Upper lobe of left lung (tissue), 6 donors: ENCODE results near the gene TYW1. TPM values are rescaled to one million over a fixed set of nuclear protein-coding genes. Genes with fewer than 3 reads are reported as not detected.
"Not testable (repeated sequence)": the region's sequence is repeated elsewhere in the genome, so short reads cannot be mapped to it uniquely, and the experiment has no call there.

Source experiments
- ATAC-seq, 2 donors: fragments of 200-7000 bp; cut with Tn5 transposase; one replicate each; pipeline ENCODE4 v1.9.1; 2022; ENCODE audit warnings: mild to moderate bottlenecking in 2 of 2, moderate library complexity in 2 of 2; ENCODE audit not compliant: low FRiP score in 2 of 2
- DNase-seq, 2 donors: peaks; one replicate each; pipeline ENCODE4 v3.0.0-alpha.2; 2019 to 2020
- H3K27ac ChIP-seq, 4 donors: fragments of 200-600 bp; sonication (generic); one replicate each; pipeline ENCODE4 v1.5.1; 2016 to 2019
- H3K27me3 ChIP-seq, 4 donors: fragments of 200-600 bp; sonication (generic); one replicate each; pipeline ENCODE4 v1.5.1; 2017 to 2019
- H3K36me3 ChIP-seq, 4 donors: fragments of 200-600 bp; sonication (generic); one replicate each; pipeline ENCODE4 v1.5.1; 2016 to 2019
- H3K4me1 ChIP-seq, 4 donors: fragments of 200-600 bp; sonication (generic); one replicate each; pipeline ENCODE4 v1.5.1; 2018 to 2019
- H3K4me3 ChIP-seq, 4 donors: fragments of 200-600 bp; sonication (generic); one replicate each; pipeline ENCODE4 v1.5.1; 2017 to 2019; ENCODE audit warnings: mild to moderate bottlenecking in 2 of 4, moderate library complexity in 1 of 4
- H3K9me3 ChIP-seq, 4 donors: fragments of 200-600 bp; sonication (generic); one replicate each; pipeline ENCODE4 v1.5.1; 2018 to 2019
- EP300 ChIP-seq, 4 donors: sonication (generic); formaldehyde crosslinking; IDR thresholded peaks; one replicate each; pipeline ENCODE4 v1.5.1; 2017; ENCODE audit warnings: antibody characterized with exemption in 4 of 4, control low read depth in 2 of 4
- POLR2A ChIP-seq, 4 donors: fragments of 450-650 bp; IDR thresholded peaks; one replicate each; pipeline ENCODE4 v1.5.1; 2016 to 2017; ENCODE audit warnings: antibody characterized with exemption in 4 of 4, mild to moderate bottlenecking in 2 of 4
- POLR2AphosphoS5 ChIP-seq, 2 donors: sonication (generic); formaldehyde crosslinking; IDR thresholded peaks; one replicate each; pipeline ENCODE4 v1.5.1; 2017; ENCODE audit warnings: antibody characterized with exemption in 2 of 2
- WGBS, 2 donors: methylation state at CpG; one replicate each; pipeline ENCODE4 v1.1.5; 2017 to 2018; 5-methylcytosine and 5-hydroxymethylcytosine counted together
- total RNA-seq, 6 donors: library from RNA; depleted of rRNA in 4 of 6; stranded (reverse); fragments of >200 nt in 4 of 6; gene quantifications; one replicate each; pipeline versions ENCODE4 v1.1.0 to v1.2.1, GENCODE V29; 2016 to 2021
- TF ChIP-seq, protein P1 (sequence below), 6 experiments: fragments of 450-650 bp in 4 of 6; fragments of 200-600 bp in 2 of 6; sonication (generic) in 2 of 6; IDR thresholded peaks; one replicate each; pipeline ENCODE4 v1.5.1; 2016 to 2019; ENCODE audit warnings: antibody characterized with exemption in 6 of 6
- donor health status: DM: no; HTN: no; CAD: no; lungs with moderate emphysema.
- donor health status: DM: no; HTN: yes; CAD: no; lungs with severe emphysema.

The TYW1 gene
- total RNA-seq, 6 donors from 2014 or later, result 13.9 to 40.9 (median 17.2) TPM

- peak in 1 of 2 donors; percentile 29 for ATAC-seq
- not testable (repeated sequence) for DNase-seq
Observed at GRCh38 chr7:67000601-67001258, 4.1 kb downstream of the TYW1 start.

DNA sequence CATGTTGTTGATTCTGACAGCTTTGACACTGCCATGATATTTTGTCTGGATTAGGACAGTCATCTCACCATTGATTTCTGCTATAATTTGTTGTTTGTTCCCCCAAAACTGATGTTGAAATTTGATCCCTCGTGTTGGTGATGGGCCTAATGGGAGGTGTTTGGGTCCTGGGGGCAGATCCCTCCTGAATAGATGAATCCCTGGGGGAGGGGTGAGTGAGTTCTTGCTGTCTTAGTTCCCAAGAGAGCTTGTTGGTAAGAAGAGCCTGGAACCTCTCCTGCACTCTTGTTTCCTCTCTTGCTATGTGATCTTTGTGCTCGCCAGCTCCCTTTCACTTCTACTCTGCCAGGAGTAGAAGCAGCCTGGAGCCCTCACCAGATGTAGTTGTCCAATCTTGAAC, 7.5 kb downstream of the TYW1 start:
- H3K27ac ChIP-seq, result not testable (repeated sequence)

More at GRCh38 chr7:67000601-67001258, 4.1 kb downstream of the TYW1 start:
- Histone ChIP-seq H3K36me3 (peaks cover 0 to 30% (median 7%) of the 10 kb centered on the region in 4 donors), H3K4me1 (peaks cover 6 to 10% (median 9%) of the 10 kb centered on the region in 4 donors)
- WGBS, 2 donors, result 47 to 48% methylated on average over 4 of the region's 5 CpGs
- not testable (repeated sequence) for H3K4me3 ChIP-seq, H3K27me3 ChIP-seq, H3K9me3 ChIP-seq, H3K27ac ChIP-seq
- TF ChIP-seq, protein P1, sequence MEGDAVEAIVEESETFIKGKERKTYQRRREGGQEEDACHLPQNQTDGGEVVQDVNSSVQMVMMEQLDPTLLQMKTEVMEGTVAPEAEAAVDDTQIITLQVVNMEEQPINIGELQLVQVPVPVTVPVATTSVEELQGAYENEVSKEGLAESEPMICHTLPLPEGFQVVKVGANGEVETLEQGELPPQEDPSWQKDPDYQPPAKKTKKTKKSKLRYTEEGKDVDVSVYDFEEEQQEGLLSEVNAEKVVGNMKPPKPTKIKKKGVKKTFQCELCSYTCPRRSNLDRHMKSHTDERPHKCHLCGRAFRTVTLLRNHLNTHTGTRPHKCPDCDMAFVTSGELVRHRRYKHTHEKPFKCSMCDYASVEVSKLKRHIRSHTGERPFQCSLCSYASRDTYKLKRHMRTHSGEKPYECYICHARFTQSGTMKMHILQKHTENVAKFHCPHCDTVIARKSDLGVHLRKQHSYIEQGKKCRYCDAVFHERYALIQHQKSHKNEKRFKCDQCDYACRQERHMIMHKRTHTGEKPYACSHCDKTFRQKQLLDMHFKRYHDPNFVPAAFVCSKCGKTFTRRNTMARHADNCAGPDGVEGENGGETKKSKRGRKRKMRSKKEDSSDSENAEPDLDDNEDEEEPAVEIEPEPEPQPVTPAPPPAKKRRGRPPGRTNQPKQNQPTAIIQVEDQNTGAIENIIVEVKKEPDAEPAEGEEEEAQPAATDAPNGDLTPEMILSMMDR (IDR thresholded peaks at IDR 0.05), result peak in 2 of 6 experiments; percentile 16 to 22

GRCh38 chr7:67006965-67007364, 10.3 kb downstream of the TYW1 start:
- Histone ChIP-seq H3K4me1 (no peaks in the 10 kb centered on the region), H3K27me3 (no peaks in the 10 kb centered on the region), H3K4me3 (no peak overlapping the region), H3K27ac (no peak overlapping the region), H3K36me3 (peaks cover 0 to 66% (median 28%) of the 10 kb centered on the region in 4 donors), H3K9me3 (no peaks in the 10 kb centered on the region)
- no peak for DNase-seq
- no peak for TF ChIP-seq EP300 (IDR thresholded peaks at IDR 0.05)
- TF ChIP-seq, protein P1 (IDR thresholded peaks at IDR 0.05), result no peak
- TF ChIP-seq POLR2AphosphoS5 (IDR thresholded peaks at IDR 0.05), result no peak
- no peak for TF ChIP-seq POLR2A (IDR thresholded peaks at IDR 0.05)
- ATAC-seq, result no peak
- WGBS, 2 donors, result 75 to 86% methylated on average over 2 of the region's 2 CpGs

More for the DNA sequence above, 7.5 kb downstream of the TYW1 start:
- H3K27me3 ChIP-seq, H3K4me3 ChIP-seq, H3K4me1 ChIP-seq, DNase-seq, ATAC-seq, H3K9me3 ChIP-seq: not testable (repeated sequence)
- peaks cover 0 to 52% (median 19%) of the 10 kb centered on the region in 4 donors for H3K36me3 ChIP-seq
- WGBS, 2 donors, result 88 to 93% methylated on average over 2 of the region's 2 CpGs

- no peak for TF ChIP-seq EP300 (IDR thresholded peaks at IDR 0.05)
- no peak for TF ChIP-seq POLR2AphosphoS5 (IDR thresholded peaks at IDR 0.05)
- TF ChIP-seq, protein P1 (IDR thresholded peaks at IDR 0.05), result no peak
- no peak for TF ChIP-seq POLR2A (IDR thresholded peaks at IDR 0.05)
- Histone ChIP-seq H3K9me3 (no peaks in the 10 kb centered on the region), H3K27ac (no peak overlapping the region), H3K27me3 (no peaks in the 10 kb centered on the region), H3K36me3 (peaks cover 0 to 79% (median 33%) of the 10 kb centered on the region in 4 donors), H3K4me3 (no peak overlapping the region), H3K4me1 (no peaks in the 10 kb centered on the region)
- 92 to 93% methylated on average over 4 of the region's 4 CpGs for WGBS, 2 donors
- no peak for ATAC-seq
- no peak for DNase-seq
Observed at GRCh38 chr7:67008260-67008659, 11.6 kb downstream of the TYW1 start.

GRCh38 chr7:67009677-67010076, 13.0 kb downstream of the TYW1 start:
- not testable (repeated sequence) for ATAC-seq, H3K27me3 ChIP-seq, DNase-seq, H3K4me1 ChIP-seq, H3K27ac ChIP-seq, H3K4me3 ChIP-seq, H3K9me3 ChIP-seq
- WGBS, 2 donors, result 92 to 97% methylated on average over 3 of the region's 3 CpGs
- H3K36me3 ChIP-seq, result peaks cover 0 to 83% (median 36%) of the 10 kb centered on the region in 4 donors

GRCh38 chr7:67014076-67014622, 17.5 kb downstream of the TYW1 start:
- H3K36me3 ChIP-seq, result peaks cover 0 to 94% (median 44%) of the 10 kb centered on the region in 4 donors
- not testable (repeated sequence) for H3K4me3 ChIP-seq, H3K4me1 ChIP-seq, DNase-seq, ATAC-seq, H3K9me3 ChIP-seq, H3K27ac ChIP-seq, H3K27me3 ChIP-seq
- 77 to 79% methylated on average over 9 of the region's 9 CpGs for WGBS, 2 donors

GRCh38 chr7:67017971-67018370, 21.3 kb downstream of the TYW1 start:
- not testable (repeated sequence) for DNase-seq, H3K9me3 ChIP-seq, ATAC-seq, H3K27me3 ChIP-seq, H3K4me3 ChIP-seq, H3K27ac ChIP-seq, H3K4me1 ChIP-seq
- 65 to 89% methylated on average over 8 of the region's 8 CpGs for WGBS, 2 donors
- peaks cover 13 to 93% (median 51%) of the 10 kb centered on the region in 4 donors for H3K36me3 ChIP-seq
